Rectal smooth muscle tissue (tissue), 1 donor: ENCODE data around the gene NUP62CL.
"Not testable (repeated sequence)": the region's sequence is repeated elsewhere in the genome, so short reads cannot be mapped to it uniquely, and the experiment has no call there.

ENCODE experiments used
- H3K27ac ChIP-seq: one replicate; pipeline ENCODE4 v1.7.0; 2013; ENCODE audit warnings: low read depth, low read length, inconsistent platforms
- H3K27me3 ChIP-seq: one replicate; pipeline ENCODE4 v1.7.0; 2013; ENCODE audit warnings: low read length; ENCODE audit not compliant: control insufficient read depth, insufficient read depth
- H3K36me3 ChIP-seq: one replicate; pipeline ENCODE4 v1.7.0; 2013; ENCODE audit warnings: low read length; ENCODE audit not compliant: control insufficient read depth, insufficient read depth
- H3K4me1 ChIP-seq: one replicate; pipeline ENCODE4 v1.7.0; 2013; ENCODE audit warnings: low read length; ENCODE audit not compliant: control insufficient read depth, insufficient read depth
- H3K4me3 ChIP-seq: one replicate; pipeline ENCODE4 v1.7.0; 2013; ENCODE audit warnings: low read length
- H3K9ac ChIP-seq: one replicate; pipeline ENCODE4 v1.7.0; 2013; ENCODE audit warnings: low read length

Gene NUP62CL

DNA sequence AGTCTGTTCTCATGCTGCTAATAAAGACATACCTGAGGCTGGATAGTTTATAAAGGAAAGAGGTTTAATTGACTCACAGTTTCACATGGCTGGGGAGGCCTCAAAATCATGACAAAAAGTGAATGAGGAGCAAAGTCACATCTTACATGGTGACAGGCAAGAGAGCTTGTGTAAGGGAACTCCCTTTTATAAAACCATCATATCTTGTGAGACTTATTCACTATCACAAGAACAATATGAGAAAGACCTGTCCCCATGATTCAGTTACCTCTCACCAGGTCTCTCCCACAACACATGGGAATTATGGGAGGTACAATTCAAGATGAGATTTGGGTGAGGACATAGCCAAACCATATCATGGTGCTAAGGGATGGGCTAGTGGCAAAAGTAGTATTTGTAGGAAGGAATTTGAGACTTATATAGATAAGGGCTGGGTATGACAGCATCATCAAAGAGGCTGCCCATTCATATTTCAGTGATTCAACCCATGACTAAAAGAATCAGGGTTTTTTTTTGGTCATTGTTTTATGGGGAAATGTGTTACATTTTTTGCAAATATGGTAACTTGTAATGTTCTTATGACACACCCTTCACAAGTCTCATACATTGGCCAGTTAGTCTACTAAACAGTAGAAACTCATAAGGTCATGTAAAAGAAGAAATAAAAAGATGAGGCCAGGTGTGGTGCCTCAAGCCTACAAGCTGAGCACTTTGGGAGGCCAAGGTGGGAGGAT is 34.7 kb downstream of the NUP62CL start:
- Histone ChIP-seq H3K4me1 (no peaks in the 10 kb centered on the region), H3K9ac (no peak overlapping the region), H3K4me3 (no peak overlapping the region), H3K27ac (no peak overlapping the region), H3K27me3 (no peaks in the 10 kb centered on the region), H3K36me3 (no peaks in the 10 kb centered on the region)

DNA sequence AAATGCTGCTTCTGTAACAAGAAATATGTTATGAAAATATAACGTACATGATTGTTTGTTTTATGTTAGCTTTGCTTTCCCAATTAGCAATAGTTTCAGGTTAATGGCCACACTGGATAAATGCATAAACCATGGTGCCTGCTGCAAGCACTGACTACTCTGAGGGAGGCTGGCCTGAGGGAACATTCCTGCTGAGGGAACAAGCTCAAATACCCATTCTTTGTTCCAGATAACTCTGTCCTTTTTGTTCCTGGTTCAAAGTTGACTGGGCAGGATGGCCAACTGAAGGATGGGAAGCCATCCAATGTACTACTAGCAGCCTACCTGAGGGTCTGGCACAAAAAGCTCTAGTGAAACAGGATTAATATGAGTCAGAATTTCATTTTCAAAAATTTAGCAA is 37.5 kb downstream of the NUP62CL start:
- no peak overlapping the region for H3K9ac ChIP-seq
- H3K27ac ChIP-seq = no peak overlapping the region
- no peaks in the 10 kb centered on the region for H3K36me3 ChIP-seq
- no peaks in the 10 kb centered on the region for H3K4me1 ChIP-seq
- H3K4me3 ChIP-seq = no peak overlapping the region
- no peaks in the 10 kb centered on the region for H3K27me3 ChIP-seq

DNA sequence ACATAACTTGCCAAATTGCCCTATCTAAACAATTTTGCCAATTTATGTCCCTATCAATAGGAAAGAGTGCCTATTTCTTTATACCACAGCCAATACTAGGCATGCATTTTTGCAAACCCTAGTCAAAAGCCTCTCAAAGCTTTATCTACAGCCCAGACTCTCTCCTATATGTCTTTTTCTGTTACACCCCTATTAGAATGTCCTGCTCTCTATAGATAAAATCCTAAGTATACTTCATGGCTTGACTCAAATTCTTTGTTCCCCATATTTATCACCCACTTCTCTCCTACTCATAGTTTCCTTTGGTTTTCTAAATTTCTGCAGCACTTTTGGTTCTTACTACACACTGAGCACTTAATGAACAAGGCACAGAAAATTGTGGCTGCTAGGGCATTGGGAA is 38.0 kb downstream of the NUP62CL start:
- Histone ChIP-seq H3K27ac (no peak overlapping the region), H3K4me1 (no peaks in the 10 kb centered on the region), H3K9ac (no peak overlapping the region), H3K27me3 (no peaks in the 10 kb centered on the region), H3K36me3 (no peaks in the 10 kb centered on the region), H3K4me3 (no peak overlapping the region)

DNA sequence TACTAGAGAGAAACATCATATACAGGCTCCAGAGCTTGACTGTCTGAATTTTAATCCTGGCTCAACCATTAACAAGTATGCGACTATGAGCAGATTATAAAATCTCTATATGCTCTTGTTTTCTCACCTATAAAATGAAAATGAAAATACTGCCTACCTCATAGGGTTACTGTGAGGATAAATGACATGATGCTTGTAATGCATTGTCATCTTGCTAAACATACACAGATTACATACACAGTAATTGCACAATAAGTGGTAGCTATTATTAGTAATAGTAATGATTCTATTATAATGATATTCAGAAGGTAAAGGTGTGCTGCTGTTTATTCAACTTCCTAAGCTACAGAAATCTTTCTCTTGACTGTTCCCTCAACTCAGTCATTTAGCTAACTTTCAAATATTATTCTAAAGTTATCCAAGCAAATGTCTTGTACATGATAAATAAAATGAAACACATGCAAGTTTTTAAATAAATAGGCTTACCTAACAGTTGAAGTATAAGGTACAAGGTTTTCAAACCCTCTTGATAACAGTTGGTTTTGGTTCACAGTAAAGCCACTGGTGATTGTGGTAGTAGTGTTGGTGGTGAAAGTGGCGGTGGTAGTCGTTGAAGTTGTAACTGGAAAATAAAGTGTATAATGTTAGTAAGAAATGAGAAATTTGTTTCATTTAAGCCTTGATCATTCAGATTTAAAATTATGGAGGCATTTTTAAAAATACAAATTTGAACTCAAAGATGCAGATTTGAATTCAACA is 38.9 kb downstream of the NUP62CL start:
- no peak overlapping the region for H3K27ac ChIP-seq
- no peaks in the 10 kb centered on the region for H3K27me3 ChIP-seq
- no peak overlapping the region for H3K4me3 ChIP-seq
- H3K36me3 ChIP-seq = no peaks in the 10 kb centered on the region
- no peaks in the 10 kb centered on the region for H3K4me1 ChIP-seq
- no peak overlapping the region for H3K9ac ChIP-seq

DNA sequence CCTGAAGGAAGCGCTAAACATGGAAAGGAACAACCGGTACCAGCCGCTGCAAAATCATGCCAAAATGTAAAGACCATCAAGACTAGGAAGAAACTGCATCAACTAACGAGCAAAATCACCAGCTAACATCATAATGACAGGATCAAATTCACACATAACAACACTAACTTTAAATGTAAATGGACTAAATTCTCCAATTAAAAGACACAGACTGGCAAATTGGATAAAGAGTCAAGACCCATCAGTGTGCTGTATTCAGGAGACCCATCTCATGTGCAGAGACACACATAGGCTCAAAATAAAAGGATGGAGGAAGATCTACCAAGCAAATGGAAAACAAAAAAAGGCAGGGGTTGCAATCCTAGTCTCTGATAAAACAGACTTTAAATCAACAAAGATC is 48.6 kb downstream of the NUP62CL start:
- not testable (repeated sequence) for H3K27me3 ChIP-seq, H3K36me3 ChIP-seq, H3K9ac ChIP-seq, H3K4me1 ChIP-seq, H3K27ac ChIP-seq, H3K4me3 ChIP-seq

DNA sequence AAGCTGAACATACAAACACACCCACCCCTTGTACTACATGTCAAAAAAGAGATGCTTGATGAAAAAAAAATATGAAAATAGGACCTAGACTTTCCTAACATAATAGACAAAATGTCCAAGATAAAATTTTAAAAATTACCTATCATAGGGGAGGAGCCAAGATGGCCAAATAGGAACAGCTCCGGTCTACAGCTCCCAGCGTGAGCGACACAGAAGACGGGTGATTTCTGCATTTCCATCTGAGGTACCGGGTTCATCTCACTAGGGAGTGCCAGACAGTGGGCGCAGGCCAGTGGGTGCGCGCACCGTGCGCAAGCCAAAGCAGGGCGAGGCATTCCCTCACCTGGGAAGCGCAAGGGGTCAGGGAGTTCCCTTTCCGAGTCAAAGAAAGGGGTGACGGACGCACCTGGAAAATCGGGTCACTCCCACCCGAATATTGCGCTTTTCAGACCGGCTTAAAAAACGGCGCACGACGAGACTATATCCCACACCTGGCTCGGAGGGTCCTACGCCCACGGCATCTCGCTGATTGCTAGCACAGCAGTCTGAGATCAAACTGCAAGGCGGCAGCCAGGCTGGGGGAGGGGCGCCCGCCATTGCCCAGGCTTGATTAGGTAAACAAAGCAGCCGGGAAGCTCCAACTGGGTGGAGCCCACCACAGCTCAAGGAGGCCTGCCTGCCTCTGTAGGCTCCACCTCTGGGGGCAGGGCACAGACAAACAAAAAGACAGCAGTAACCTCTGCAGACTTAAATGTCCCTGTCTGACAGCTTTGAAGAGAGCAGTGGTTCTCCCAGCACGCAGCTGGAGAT is 50.4 kb downstream of the NUP62CL start:
- not testable (repeated sequence) for H3K4me3 ChIP-seq, H3K36me3 ChIP-seq, H3K4me1 ChIP-seq, H3K27me3 ChIP-seq, H3K27ac ChIP-seq, H3K9ac ChIP-seq

DNA sequence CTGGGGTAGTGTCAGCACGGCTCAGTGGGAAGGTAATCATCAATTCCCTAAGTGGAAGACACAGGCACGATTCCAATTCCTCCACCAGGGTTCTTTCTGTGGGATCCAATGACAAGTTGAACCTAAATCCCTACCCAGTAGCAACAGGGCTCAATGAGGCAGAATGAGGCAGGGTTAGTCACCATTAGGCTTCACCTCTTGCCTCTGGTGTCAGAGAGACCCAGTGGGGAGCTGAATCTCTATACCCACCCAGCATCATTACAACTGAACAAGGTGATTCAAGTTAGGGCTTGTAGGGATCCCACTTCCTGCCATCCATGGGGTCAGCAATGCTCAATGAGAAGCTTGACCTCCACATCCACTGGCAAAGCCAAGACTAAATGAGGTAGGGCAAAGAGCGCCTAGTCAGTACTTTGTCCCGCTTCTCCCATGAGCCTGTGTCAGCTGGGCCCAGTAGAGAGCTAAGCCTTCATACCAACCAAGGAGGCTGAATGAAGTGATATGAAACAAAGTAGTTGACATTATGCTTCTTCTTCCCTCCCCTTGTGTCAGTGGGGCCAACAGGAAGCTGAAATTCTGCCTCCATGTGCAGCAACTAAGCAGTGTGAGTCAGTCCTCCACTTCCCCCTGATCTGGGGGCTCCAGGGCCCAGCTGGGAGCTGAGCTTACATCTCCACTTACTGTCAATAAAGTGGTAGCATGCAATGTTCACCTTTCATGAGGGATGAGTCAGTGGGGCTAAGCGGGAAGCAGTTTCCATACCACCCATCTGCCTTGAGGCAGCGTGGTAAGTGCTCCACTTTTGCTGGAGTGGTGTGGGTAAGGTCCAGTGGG is 51.2 kb downstream of the NUP62CL start:
- no peaks in the 10 kb centered on the region for H3K4me1 ChIP-seq
- H3K36me3 ChIP-seq = no peaks in the 10 kb centered on the region
- no peak overlapping the region for H3K4me3 ChIP-seq
- no peak overlapping the region for H3K27ac ChIP-seq
- no peak overlapping the region for H3K9ac ChIP-seq
- H3K27me3 ChIP-seq = no peaks in the 10 kb centered on the region

DNA sequence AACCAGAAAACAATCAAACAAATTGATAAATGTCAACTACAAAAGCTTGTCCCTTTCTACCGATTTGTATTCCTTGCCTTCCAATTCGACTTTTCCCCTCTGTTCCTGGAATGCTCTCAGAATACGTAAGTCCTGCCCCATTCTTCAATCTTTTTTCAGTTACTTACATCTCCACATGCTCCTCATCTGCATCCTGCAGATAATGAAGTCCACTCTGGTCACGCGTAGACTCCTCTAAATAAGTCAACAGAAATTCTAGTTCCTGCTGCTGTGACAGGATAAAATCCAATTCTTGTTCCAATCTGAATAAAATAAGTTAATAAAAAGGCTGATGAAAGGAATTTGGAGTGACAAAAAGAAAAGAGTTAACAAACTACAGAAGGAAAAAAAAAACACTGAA is 53.2 kb downstream of the NUP62CL start:
- H3K4me3 ChIP-seq = no peak overlapping the region
- no peaks in the 10 kb centered on the region for H3K27me3 ChIP-seq
- no peak overlapping the region for H3K9ac ChIP-seq
- no peaks in the 10 kb centered on the region for H3K36me3 ChIP-seq
- no peaks in the 10 kb centered on the region for H3K4me1 ChIP-seq
- no peak overlapping the region for H3K27ac ChIP-seq

DNA sequence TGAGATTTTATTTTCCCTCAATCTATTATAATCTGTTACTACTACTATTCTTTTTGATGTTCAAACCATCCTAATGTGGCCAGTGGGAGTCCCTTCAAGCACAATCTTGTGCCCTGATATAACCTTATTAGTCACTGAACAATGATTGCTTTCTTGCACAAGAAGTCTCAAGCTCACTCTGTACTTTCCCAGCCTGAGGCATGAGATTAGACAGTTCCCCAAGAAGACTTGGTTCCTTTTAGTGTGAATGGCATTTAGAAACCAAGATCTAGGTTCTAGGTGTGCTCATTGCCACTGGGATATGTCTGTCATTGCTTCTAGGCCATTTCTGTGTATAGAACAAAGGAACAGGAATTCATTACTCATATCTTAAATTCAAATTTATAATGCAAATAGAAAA is 59.6 kb downstream of the NUP62CL start:
- Histone ChIP-seq H3K4me1 (no peaks in the 10 kb centered on the region), H3K27ac (no peak overlapping the region), H3K4me3 (no peak overlapping the region), H3K9ac (no peak overlapping the region), H3K27me3 (no peaks in the 10 kb centered on the region), H3K36me3 (no peaks in the 10 kb centered on the region)

DNA sequence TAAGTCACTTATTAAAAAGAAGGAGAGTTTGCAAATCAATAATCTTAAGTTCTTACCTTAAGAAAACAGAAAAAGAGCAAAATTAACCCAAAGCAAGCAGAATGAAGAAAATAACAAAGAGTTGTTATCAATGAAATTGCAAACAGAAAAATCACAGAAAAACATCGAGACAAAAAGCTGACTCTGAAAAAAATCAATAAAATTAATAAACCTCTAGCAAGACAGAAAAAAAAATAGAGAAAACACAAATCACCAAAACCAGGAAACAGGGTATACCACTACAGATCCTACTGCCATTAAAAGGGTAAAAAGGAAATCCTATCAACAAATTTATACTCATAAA is 70.3 kb downstream of the NUP62CL start:
- Histone ChIP-seq H3K4me3 (no peak overlapping the region), H3K9ac (no peak overlapping the region), H3K4me1 (no peaks in the 10 kb centered on the region), H3K27me3 (no peaks in the 10 kb centered on the region), H3K36me3 (no peaks in the 10 kb centered on the region), H3K27ac (no peak overlapping the region)

DNA sequence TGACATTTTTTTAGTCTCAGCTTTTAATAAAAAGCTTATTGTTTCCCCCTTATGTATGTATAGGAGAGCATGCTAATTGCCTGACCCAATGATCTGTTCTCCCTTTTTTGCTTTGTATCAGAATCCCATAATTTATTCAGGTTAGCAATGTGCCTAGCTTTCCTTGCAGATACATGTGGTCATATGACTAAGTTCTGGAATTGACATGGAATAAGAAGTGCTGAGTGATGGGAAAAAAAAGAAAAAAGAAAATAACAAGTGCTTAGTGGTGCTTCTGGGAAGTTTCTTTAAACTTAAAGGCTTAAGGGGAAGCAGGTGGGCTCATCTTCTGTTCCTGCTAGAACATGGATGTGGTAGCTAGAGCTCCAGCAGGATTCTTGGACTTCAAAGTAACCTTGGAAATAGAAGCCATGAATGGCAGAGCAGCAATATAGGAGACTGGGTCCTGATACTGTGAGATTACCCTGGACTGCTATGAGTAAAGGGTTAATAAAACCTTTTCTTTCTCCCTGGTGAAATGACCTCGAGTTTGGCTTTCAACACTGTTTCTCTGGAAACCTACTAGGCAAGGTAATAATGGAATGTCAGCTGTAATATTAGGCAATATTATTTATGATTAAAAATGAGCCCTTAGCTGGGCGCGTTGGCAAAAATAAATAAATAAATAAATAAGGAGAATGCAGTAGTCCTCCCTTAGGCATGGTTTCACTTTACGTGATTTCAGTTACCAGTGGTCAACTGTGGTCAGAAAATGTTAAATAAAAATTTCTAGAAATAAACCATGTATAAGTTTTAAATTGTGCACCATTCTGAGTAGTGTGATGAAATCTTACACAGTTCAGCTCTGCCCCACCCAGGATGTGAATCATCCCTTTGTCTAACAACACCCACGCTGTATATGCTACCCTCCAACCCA is 70.9 kb downstream of the NUP62CL start:
- Histone ChIP-seq H3K27me3 (no peaks in the 10 kb centered on the region), H3K4me1 (no peaks in the 10 kb centered on the region)

More for the DNA sequence above, 70.9 kb downstream of the NUP62CL start:
- H3K27ac ChIP-seq = no peak overlapping the region
- no peak overlapping the region for H3K4me3 ChIP-seq
- no peak overlapping the region for H3K9ac ChIP-seq
- H3K36me3 ChIP-seq = no peaks in the 10 kb centered on the region
